ENCODE measurements around the gene CCSAP.

The CCSAP gene

GRCh38 chr1:229285440-229285839 is 57.4 kb downstream of the CCSAP start:
- DNase-seq = no peak

GRCh38 chr1:229284887-229285286 is 58.0 kb downstream of the CCSAP start:
- no peak for DNase-seq

- no peak for DNase-seq
Measured at GRCh38 chr1:229283183-229283611, 59.6 kb downstream of the CCSAP start.

GRCh38 chr1:229282295-229282823 is 60.5 kb downstream of the CCSAP start:
- DNase-seq = no peak

GRCh38 chr1:229281339-229281926 is 61.4 kb downstream of the CCSAP start:
- no peak for DNase-seq

- DNase-seq = no peak
Measured at GRCh38 chr1:229280921-229281320, 61.9 kb downstream of the CCSAP start.

- DNase-seq = no peak
Measured at GRCh38 chr1:229280037-229280828, 62.6 kb downstream of the CCSAP start.

GRCh38 chr1:229279242-229279641 is 63.6 kb downstream of the CCSAP start:
- DNase-seq = no peak

- no peak for DNase-seq
Measured at GRCh38 chr1:229278120-229278741, 64.6 kb downstream of the CCSAP start.

GRCh38 chr1:229275005-229275404 is 67.8 kb downstream of the CCSAP start:
- no peak for DNase-seq

GRCh38 chr1:229273507-229274232 is 69.2 kb downstream of the CCSAP start:
- DNase-seq = no peak

GRCh38 chr1:229272164-229273158 is 70.4 kb downstream of the CCSAP start:
- DNase-seq = no peak

- no peak for DNase-seq
Measured at GRCh38 chr1:229271448-229272159, 71.2 kb downstream of the CCSAP start.

Measured in activated CD8-positive, alpha-beta memory T cell treated with anti-CD3 and anti-CD28 coated beads, Interleukin-2, amount 50 U/mL, for 48 hours (primary cell).